Measurements from ENCODE around the gene DPYSL5.

- TF ChIP-seq CTCF (conservative IDR thresholded peaks at IDR 0.05; ENCODE audit: low read depth, low read length) (no peak), EZH2 (IDR thresholded peaks at IDR 0.05; ENCODE audit: low read length, unreplicated experiment) (no peak)
These were observed 93.6 kb downstream of the DPYSL5 start for GRCh38 chr2:26941486-26941885.
